Left lobe of liver (tissue), 2 donors: ENCODE data around the gene CYP46A1. TPM values are rescaled to one million over a fixed set of nuclear protein-coding genes. Genes with fewer than 3 reads are reported as not detected.
"Not testable (repeated sequence)": the region's sequence is repeated elsewhere in the genome, so short reads cannot be mapped to it uniquely, and the experiment has no call there.

ENCODE experiments used
- ATAC-seq: fragments of 200-7000 bp; cut with Tn5 transposase; one replicate; pipeline ENCODE4 v1.9.1; 2020; ENCODE audit warnings: mild to moderate bottlenecking, moderate library complexity
- DNase-seq: peaks from one replicate; pipeline ENCODE4 v3.0.0-alpha.2; 2020; ENCODE audit warnings: low spot score
- total RNA-seq: library from RNA; stranded (reverse); gene quantifications from one replicate; pipeline ENCODE4 v1.2.1, GENCODE V29; 2021
- donor health status: DM: no; HTN: no; CAD: no; lungs with moderate emphysema.
- donor health status: DM: no; HTN: yes; CAD: no.

The CYP46A1 gene
- total RNA-seq, result 1.5 TPM

- ATAC-seq (peak; percentile 88), DNase-seq (peak; percentile 100)
Measured at GRCh38 chr14:99683619-99684409, at the start of gene CYP46A1. CYP46A1 (plus strand) TSS chr14:99684298; CDS start chr14:99684418, 120 bp downstream.

GRCh38 chr14:99634443-99634842, 49.7 kb upstream of the CYP46A1 start:
- DNase-seq (no peak), ATAC-seq (no peak)

- no peak for ATAC-seq
- DNase-seq, result no peak
Measured at GRCh38 chr14:99635116-99635515, 49.0 kb upstream of the CYP46A1 start.

GRCh38 chr14:99636487-99636886, 47.6 kb upstream of the CYP46A1 start:
- ATAC-seq, result no peak
- DNase-seq, result no peak

- no peak for ATAC-seq
- no peak for DNase-seq
Measured at GRCh38 chr14:99637624-99638023, 46.5 kb upstream of the CYP46A1 start.

GRCh38 chr14:99642771-99643170, 41.3 kb upstream of the CYP46A1 start:
- not testable (repeated sequence) for DNase-seq, ATAC-seq

- ATAC-seq (no peak), DNase-seq (no peak)
Measured at GRCh38 chr14:99643343-99643742, 40.8 kb upstream of the CYP46A1 start.

GRCh38 chr14:99644035-99644587, 40.0 kb upstream of the CYP46A1 start:
- no peak for ATAC-seq
- DNase-seq, result no peak

- DNase-seq (no peak), ATAC-seq (peak; percentile 70)
Measured at GRCh38 chr14:99644723-99645544, 39.2 kb upstream of the CYP46A1 start, which contains the start of gene HHIPL1. HHIPL1 (plus strand) TSS chr14:99645129; CDS start chr14:99645208, 79 bp downstream.

GRCh38 chr14:99645545-99646505, 38.3 kb upstream of the CYP46A1 start:
- no peak for DNase-seq
- no peak for ATAC-seq

GRCh38 chr14:99647411-99647810, 36.7 kb upstream of the CYP46A1 start:
- ATAC-seq (no peak), DNase-seq (no peak)

- ATAC-seq (no peak), DNase-seq (no peak)
Measured at GRCh38 chr14:99648027-99648784, 35.9 kb upstream of the CYP46A1 start.

- DNase-seq (no peak), ATAC-seq (no peak)
Measured at GRCh38 chr14:99649219-99649618, 34.9 kb upstream of the CYP46A1 start.

GRCh38 chr14:99649643-99650042, 34.5 kb upstream of the CYP46A1 start:
- DNase-seq, result no peak
- no peak for ATAC-seq

GRCh38 chr14:99650189-99650588, 33.9 kb upstream of the CYP46A1 start:
- ATAC-seq, result no peak
- no peak for DNase-seq

- DNase-seq (no peak), ATAC-seq (no peak)
Measured at GRCh38 chr14:99651953-99652746, 31.9 kb upstream of the CYP46A1 start.

- peak; percentile 82 for ATAC-seq
Measured at GRCh38 chr14:99654235-99654985, 29.7 kb upstream of the CYP46A1 start.

GRCh38 chr14:99655521-99655920, 28.6 kb upstream of the CYP46A1 start:
- no peak for ATAC-seq
- no peak for DNase-seq

More at GRCh38 chr14:99654235-99654985, 29.7 kb upstream of the CYP46A1 start:
- no peak for DNase-seq
